ENCODE results near the gene MPHOSPH9.
A peak's percentile ranks its signal among the peaks of the same experiment; 100 is the strongest.

The MPHOSPH9 gene

GRCh38 chr12:123242116-123242904, 9.4 kb upstream of the MPHOSPH9 start:
- TF ChIP-seq CTCF (IDR thresholded peaks at IDR 0.05; ENCODE audit: control extremely low read depth, extremely low read depth, low read depth, missing control alignments), result no peak
- DNase-seq (ENCODE audit: extremely low spot score), result no peak
- ChIA-PET CTCF (interaction anchor here (0.7 to 1.7 kb wide), 8 partner anchors 9 to 381 kb away, joined by 3 to 5 read pairs (median 3); partner anchors contain the start of genes MPHOSPH9 and MTRFR), POLR2A (interaction anchor here (0.6 to 3.9 kb wide), 2 partner anchors 9 to 218 kb away, joined by 3 to 27 read pairs; partner anchors contain the start of genes MPHOSPH9 and MTRFR)

GRCh38 chr12:123238961-123239360, 6.0 kb upstream of the MPHOSPH9 start:
- ChIA-PET CTCF (interaction anchor here (0.6 to 4.0 kb wide), 31 partner anchors 8 to 379 kb away, joined by 3 to 57 read pairs (median 5); partner anchors contain the start of genes ARL6IP4 and OGFOD2), POLR2A (interaction anchor here (0.6 kb wide), 1 partner anchor 341 kb away, joined by 3 read pairs; no protein-coding TSS in a partner anchor)
- no peak for TF ChIP-seq CTCF (IDR thresholded peaks at IDR 0.05; ENCODE audit: control extremely low read depth, extremely low read depth, low read depth, missing control alignments)
- no peak for DNase-seq (ENCODE audit: extremely low spot score)

- CTCF ChIA-PET, result interaction anchor here (0.8 to 4.0 kb wide), 49 partner anchors 9 to 379 kb away, joined by 3 to 57 read pairs (median 4); partner anchors contain the start of genes ARL6IP4 and OGFOD2
- TF ChIP-seq CTCF (IDR thresholded peaks at IDR 0.05; ENCODE audit: control extremely low read depth, extremely low read depth, low read depth, missing control alignments), result no peak
- POLR2A ChIA-PET, result interaction anchor here (1.5 kb wide), 1 partner anchor 146 kb away, joined by 3 read pairs; the partner anchor contains the start of gene KMT5A
- DNase-seq (ENCODE audit: extremely low spot score), result no peak
Measured at GRCh38 chr12:123238330-123238682, 5.4 kb upstream of the MPHOSPH9 start.

- peak; percentile 75 for TF ChIP-seq CTCF (IDR thresholded peaks at IDR 0.05; ENCODE audit: control extremely low read depth, extremely low read depth, low read depth, missing control alignments)
- CTCF ChIA-PET, result interaction anchor here (0.8 to 4.0 kb wide), 51 partner anchors 10 to 378 kb away, joined by 3 to 57 read pairs (median 4); partner anchors contain the start of genes ARL6IP4 and OGFOD2
- DNase-seq (ENCODE audit: extremely low spot score), result peak; percentile 49
- POLR2A ChIA-PET, result interaction anchor here (0.7 to 1.5 kb wide), 2 partner anchors 146 to 190 kb away, joined by 3 to 4 read pairs; partner anchors contain the start of gene KMT5A
Measured at GRCh38 chr12:123237646-123238329, 4.8 kb upstream of the MPHOSPH9 start.

- ChIA-PET CTCF (interaction anchor here (0.8 to 2.7 kb wide), 7 partner anchors 10 to 374 kb away, joined by 3 to 18 read pairs (median 4); partner anchors contain the start of gene ARL6IP4), POLR2A (interaction anchor here (0.6 to 2.3 kb wide), 29 partner anchors 9 to 1882 kb away, joined by 3 to 41 read pairs (median 5); partner anchors contain the start of genes KMT5A, OGFOD2, SBNO1 and ZCCHC8)
- TF ChIP-seq CTCF (IDR thresholded peaks at IDR 0.05; ENCODE audit: control extremely low read depth, extremely low read depth, low read depth, missing control alignments), result no peak
- DNase-seq (ENCODE audit: extremely low spot score), result no peak
Measured at GRCh38 chr12:123233505-123234308, 766 bp upstream of the MPHOSPH9 start.

Measured in GM10248 (cell line).